Left cardiac atrium (tissue), 4 donors: ENCODE measurements around the gene MAB21L4. TPM values are rescaled to one million over a fixed set of nuclear protein-coding genes. Genes with fewer than 3 reads are reported as not detected.

Source experiments
- ATAC-seq, 2 donors: fragments of 200-7000 bp; cut with Tn5 transposase; one replicate each; pipeline ENCODE4 v1.9.1; 2020; ENCODE audit warnings: mild to moderate bottlenecking in 2 of 2, moderate library complexity in 2 of 2
- DNase-seq: peaks from one replicate; pipeline ENCODE4 v3.0.0-alpha.2; 2020
- intact Hi-C, 2 donors: fragments of 100-400 bp; cut with DNase I; formaldehyde crosslinking; loops; one replicate each; pipeline versions ENCODE4 v1.14.1 to v1.15.1; 2022 to 2023
- total RNA-seq, 2 donors: library from RNA; stranded (reverse); fragmentation: NEBNext Ultra II Directional; extraction: Animal tissue kit (Norgen Biotek cat#: 25700); gene quantifications; one replicate each; pipeline ENCODE4 v1.2.1, GENCODE V29; 2021
- donor health status: DM: no; HTN: yes; CAD: no.
- donor health status: DM: no; HTN: yes; CAD: no; lungs with severe emphysema.
- donor health status: DM: yes; HTN: yes; CAD: no.
- donor health status: Dilated cardiomyopathy.

Gene MAB21L4
- total RNA-seq, 2 donors from 2014 or later = not detected

- intact Hi-C loops = no loop called here
- ATAC-seq = no peak
- no peak for DNase-seq
These were observed 22.7 kb downstream of the MAB21L4 start for GRCh38 chr2:240873098-240873788.

DNA sequence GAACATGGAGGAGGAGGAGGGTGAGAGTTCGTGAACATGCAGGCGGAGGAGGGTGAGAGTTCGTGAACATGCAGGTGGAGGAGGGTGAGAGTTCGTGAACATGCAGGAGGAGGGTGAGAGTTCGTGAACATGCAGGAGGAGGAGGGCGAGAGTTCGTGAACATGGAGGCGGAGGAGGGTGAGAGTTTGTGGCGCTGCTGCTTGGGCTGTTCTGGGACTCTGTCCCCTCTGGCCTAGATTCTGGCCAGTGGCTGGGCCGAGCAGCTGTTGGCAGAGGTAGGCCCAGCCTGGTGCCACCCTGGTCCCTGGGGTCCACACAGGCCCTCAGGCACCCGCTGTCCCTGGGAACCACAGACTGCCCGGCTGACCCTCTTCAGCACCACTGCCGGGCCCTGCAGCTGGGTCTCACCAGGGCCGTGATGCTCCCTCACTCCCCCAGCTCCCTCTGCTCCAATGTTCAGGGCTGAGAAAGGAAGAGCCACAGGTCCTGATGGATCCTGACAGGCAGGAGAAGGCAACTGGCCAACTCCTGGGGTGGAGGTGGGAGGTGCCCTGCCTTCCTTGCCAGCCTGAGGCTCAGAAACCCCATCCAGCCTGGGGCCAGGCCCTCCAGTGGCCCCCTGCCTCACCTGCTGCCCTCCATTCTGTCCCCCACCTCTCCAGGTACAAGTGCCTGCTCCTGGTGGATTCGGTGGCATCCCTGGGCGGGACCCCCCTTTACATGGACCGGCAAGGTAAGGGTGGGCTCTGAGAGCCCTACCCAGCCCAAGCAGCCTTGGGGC is 23.4 kb downstream of the MAB21L4 start:
- peak in 1 of 2 donors; percentile 64 for ATAC-seq
- intact Hi-C loops = no loop called here

DNA sequence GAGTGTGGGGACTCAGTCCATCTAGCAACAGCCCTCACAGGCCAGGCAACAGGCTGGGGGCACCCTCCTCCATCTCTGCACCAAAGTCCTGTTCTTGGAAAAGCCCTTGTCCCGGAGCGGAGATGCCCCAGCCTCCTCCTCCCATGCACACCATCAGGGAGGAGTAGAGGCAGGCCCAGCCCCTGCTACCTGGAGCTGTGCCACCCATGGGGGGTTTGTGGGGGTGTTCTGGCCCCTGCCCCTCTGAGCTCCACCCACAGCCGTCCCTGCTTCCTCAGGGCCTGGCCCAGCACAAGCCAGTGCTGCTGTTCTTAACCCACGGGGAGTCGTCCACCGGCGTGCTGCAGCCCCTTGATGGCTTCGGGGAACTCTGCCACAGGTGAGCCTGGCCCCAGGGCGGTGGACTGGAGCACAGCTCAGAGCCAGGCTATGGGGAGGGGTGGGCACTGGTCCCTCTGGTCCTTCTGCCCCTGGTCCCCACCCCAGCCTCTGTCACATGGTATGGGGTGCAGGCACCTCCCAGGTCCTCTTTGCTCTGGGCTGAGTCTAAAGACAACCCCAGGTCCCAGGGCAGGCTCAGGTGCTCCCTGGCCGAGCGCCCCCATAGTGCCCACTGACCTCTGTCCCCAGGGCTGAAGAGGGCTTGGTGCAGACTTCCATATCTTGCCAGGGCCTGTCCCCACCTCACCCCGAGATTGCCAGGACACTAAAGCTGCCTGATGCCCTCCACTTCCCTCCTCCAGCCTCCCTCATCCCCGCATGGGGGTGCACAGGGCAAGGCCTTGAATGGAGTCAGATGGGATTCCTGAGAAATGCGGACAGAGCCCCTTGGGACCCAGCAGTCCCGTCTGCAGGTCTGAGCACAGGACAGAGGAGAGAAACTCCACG is 24.6 kb downstream of the MAB21L4 start:
- DNase-seq (no peak), ATAC-seq (no peak)
- intact Hi-C loops = no loop called here

More for the DNA sequence above, 23.4 kb downstream of the MAB21L4 start:
- DNase-seq = no peak

DNA sequence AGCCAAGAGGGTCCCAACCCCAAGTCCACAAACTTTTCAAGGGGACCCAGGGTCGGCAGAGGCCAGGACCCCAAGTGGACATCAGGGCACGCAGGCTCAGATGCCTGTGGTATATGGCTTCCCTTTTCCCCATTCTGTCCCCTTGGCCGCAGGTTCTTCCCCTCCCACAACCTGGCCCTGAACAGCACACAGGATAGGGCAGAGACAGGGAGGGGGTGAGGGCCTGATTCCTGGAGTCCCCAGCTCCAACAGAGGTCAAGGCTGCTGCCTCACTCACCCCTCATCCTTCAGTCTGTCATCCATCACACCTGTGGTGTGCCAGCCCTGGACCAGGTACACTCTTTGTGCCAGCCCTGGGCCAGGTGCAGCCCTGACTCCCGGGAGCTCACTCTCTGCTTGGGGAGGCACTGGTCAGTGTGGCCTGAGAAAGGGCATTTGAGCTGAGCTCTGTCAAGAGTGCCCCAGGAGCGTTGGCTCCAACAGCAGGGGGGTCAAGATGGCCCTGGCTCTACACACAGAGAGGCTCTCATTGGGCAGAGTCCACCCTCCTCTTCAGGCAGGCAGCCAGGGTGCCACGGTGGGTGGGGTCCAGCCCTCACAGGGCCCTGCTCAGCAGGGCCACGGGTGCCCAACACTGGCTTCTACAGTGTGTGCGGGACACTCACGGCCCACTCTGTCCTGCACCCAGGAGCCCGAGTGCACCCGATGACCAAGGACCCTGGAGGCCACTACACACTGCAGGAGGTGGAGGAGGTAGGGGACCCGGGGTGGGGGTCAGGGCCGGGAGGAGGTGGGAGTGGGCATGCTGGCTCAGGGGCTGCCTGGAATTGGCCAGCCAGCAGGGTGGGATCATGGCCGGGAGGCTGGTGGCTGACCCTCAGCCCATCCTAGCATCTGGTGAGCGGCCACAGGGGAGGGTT is 25.7 kb downstream of the MAB21L4 start:
- ATAC-seq (no peak), DNase-seq (no peak)
- intact Hi-C loops = no loop called here

DNA sequence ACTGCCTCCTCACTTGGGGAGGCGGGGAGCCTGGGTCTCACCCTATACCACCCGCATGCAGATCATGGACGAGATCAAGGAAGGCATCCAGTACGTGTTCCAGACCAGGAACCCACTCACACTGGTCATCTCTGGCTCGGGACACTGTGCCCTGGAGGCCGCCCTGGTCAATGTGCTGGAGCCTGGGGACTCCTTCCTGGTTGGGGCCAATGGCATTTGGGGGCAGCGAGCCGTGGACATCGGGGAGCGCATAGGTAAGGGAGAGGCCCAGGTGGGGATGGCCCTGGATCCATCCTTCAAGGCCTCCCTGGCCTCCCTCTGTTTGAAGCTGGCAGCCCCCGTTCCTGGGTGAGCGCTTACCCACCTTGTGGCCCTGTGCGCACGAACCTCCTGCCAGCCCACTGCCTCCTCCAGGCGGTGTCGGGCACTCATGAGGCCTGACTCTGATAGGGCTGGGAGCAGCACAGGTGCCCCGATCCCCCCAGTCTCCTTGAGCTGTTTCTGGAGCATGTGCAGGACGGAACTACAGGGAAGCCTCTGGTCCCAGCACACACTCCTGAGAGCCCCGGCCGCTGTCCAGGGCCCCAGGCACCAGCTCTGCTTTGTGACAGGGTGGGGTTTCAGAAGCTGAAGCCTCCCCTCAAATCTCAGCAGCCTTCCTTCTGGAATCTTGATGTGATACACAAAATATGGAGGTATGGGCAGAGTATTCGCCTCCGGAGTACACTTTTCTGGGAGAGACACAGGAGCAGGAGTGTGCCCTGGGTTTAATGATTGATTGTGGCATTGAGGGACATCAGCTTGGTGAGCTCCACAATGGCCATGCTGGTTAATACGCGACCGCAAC is 26.6 kb downstream of the MAB21L4 start:
- intact Hi-C loops = no loop called here
- DNase-seq (no peak), ATAC-seq (no peak)

- DNase-seq = no peak
- intact Hi-C loops = no loop called here
- no peak for ATAC-seq
These were observed 27.5 kb downstream of the MAB21L4 start, which contains the start of gene AGXT for GRCh38 chr2:240868286-240869108. Gene AGXT (plus strand): TSS chr2:240868824. CDS start chr2:240868866, 42 bp downstream.

- DNase-seq (no peak), ATAC-seq (no peak)
- intact Hi-C loops = no loop called here
These were observed 30.6 kb downstream of the MAB21L4 start for GRCh38 chr2:240865391-240865790.

- intact Hi-C loops = no loop called here
- ATAC-seq (no peak), DNase-seq (no peak)
These were observed 31.5 kb downstream of the MAB21L4 start for GRCh38 chr2:240864475-240864874.

DNA sequence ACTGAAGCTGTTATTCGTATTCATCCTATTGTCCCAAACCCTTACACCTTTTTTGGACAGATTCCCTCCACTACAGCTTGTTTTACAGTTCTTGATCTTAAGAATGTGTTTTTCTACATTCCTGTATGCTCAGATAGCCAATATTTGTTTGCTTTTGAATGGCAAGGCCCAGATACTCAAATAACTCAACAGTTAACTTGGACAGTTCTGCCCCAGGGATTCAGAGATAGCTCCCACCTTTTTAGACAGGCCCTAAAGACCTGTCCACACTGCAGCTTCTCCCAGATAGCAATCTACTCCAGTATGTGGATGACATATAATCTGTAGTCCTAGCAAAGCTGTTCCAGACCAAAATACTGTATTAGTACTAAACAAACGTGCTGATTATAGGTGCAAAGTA is 34.4 kb downstream of the MAB21L4 start:
- DNase-seq (no peak), ATAC-seq (no peak)
- intact Hi-C loops = no loop called here

- intact Hi-C loops = loop anchor here in 1 of 2 donors (10.0 kb wide), 1 partner anchor 216 kb away; no protein-coding TSS in a partner anchor
- no peak for ATAC-seq
- DNase-seq = no peak
These were observed 37.1 kb downstream of the MAB21L4 start for GRCh38 chr2:240858871-240859270.

- DNase-seq (no peak), ATAC-seq (no peak)
- intact Hi-C loops = loop anchor here in 1 of 2 donors (10.0 kb wide), 1 partner anchor 216 kb away; no protein-coding TSS in a partner anchor
These were observed 37.6 kb downstream of the MAB21L4 start for GRCh38 chr2:240858321-240858720.

DNA sequence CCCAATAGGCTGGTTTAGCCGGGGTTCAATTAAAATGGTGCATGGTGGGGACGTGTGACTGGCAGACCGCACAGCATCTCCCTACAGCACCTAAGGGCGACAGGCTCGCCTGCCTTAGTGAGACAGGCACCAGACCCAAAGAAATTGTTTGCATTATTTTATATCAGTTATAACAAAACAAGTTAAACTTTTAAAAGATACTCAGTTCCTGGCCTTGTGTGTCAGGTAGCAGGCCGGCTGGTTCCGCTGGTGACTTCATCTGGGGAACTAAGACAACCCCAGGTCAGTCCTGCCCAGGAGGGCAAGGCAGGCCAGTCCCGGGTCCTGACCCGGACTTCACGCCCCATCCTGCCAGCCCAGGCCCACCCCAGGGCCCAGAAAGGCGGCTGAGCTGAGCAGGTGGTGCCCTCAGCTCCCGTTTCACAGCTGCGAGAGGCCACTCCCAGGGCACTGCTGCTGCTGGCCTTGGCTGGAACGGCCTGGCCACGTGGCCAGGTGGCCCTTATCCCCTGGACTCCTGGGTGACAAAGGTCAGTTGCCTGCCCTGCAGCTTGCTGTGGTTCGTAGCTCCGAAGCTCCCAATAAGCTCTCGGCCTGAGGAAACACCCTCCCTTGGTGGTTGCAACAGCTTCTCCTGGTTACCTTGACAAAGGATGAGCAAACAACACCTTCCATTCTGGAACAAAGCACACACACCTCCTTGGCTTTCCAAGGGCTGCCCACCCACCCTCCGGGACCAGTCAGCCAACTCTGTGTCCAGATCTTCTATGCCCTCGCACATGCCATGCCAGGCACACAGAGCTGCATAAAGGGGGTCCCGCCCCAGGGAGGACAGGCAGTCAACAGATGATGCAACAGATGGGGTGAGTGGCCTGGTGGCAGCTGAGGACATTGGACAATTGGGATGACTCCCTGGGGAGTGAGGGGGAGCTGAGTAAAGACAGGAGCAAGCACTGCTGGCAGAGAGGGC is 38.6 kb downstream of the MAB21L4 start:
- intact Hi-C loops = loop anchor here in 1 of 2 donors (10.0 kb wide), 1 partner anchor 217 kb away; no protein-coding TSS in a partner anchor
- DNase-seq = no peak
- ATAC-seq = no peak

DNA sequence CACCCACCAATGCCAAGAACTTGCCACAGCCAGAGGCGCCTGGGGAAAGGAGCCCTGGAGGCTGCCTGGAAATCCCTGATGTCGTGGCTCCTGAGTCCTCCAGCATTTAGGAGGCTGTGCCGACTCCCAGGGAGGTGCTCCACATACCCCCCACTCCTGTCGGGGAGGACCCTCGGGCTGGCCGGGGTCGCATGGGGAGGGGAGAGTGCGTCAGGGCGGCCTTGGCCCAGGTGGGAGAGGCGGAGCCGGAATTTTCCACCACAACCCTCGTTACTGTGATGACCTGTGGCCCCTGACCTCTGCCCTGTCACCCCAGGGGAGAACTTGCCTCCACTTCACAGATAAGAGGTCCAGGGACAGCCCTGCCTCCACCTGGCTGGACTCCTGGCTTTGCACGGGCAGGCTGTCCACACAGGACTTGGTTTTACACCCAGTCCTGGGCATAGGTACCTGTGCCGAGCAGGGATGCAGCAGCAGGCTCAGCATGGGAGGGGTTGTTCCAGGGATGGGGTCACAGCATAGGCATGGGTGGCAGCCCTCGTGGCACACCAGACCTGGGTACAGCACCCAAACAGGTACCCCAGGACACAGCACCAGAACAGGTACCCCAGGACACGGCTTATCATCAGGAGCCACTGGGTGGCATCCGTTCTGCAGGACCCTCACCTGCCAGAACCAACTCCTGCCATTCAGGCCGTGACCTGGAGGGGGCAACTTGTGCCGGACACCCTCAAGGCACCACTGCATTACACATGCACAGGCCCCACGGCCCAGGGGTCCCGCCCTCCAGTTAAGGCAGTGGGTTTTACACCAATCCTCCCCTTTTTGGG is 39.6 kb downstream of the MAB21L4 start:
- intact Hi-C loops = loop anchor here in 1 of 2 donors (10.0 kb wide), 1 partner anchor 218 kb away; no protein-coding TSS in a partner anchor
- no peak for ATAC-seq
- no peak for DNase-seq

DNA sequence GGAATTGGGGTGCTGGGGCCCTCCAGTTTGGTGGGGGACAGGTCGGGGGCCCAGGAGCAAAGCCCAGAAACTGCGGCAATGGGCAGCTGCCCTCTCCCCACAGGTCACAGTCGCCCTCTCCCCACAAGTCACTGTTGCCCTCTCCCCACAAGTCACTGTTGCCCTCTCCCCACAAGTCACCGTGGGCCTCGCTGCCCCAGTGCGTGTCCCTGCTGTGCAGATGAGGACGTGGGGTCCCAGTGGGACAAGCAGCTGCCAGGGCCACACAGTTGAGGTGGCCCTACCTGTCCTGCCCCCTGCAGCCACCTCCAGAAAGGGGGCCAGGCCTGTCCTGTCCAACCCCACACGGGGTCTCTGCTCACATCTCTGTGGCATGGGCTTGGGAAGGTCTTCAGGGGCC is 40.3 kb downstream of the MAB21L4 start:
- ATAC-seq = no peak
- intact Hi-C loops = loop anchor here in 1 of 2 donors (10.0 kb wide), 1 partner anchor 219 kb away; no protein-coding TSS in a partner anchor
- no peak for DNase-seq
